ENCODE results near the gene FCHO2.
"Not testable (repeated sequence)": the region's sequence is repeated elsewhere in the genome, so short reads cannot be mapped to it uniquely, and the experiment has no call there.

FCHO2 gene, protein sequence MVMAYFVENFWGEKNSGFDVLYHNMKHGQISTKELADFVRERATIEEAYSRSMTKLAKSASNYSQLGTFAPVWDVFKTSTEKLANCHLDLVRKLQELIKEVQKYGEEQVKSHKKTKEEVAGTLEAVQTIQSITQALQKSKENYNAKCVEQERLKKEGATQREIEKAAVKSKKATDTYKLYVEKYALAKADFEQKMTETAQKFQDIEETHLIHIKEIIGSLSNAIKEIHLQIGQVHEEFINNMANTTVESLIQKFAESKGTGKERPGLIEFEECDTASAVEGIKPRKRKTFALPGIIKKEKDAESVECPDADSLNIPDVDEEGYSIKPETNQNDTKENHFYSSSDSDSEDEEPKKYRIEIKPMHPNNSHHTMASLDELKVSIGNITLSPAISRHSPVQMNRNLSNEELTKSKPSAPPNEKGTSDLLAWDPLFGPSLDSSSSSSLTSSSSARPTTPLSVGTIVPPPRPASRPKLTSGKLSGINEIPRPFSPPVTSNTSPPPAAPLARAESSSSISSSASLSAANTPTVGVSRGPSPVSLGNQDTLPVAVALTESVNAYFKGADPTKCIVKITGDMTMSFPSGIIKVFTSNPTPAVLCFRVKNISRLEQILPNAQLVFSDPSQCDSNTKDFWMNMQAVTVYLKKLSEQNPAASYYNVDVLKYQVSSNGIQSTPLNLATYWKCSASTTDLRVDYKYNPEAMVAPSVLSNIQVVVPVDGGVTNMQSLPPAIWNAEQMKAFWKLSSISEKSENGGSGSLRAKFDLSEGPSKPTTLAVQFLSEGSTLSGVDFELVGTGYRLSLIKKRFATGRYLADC

DNA sequence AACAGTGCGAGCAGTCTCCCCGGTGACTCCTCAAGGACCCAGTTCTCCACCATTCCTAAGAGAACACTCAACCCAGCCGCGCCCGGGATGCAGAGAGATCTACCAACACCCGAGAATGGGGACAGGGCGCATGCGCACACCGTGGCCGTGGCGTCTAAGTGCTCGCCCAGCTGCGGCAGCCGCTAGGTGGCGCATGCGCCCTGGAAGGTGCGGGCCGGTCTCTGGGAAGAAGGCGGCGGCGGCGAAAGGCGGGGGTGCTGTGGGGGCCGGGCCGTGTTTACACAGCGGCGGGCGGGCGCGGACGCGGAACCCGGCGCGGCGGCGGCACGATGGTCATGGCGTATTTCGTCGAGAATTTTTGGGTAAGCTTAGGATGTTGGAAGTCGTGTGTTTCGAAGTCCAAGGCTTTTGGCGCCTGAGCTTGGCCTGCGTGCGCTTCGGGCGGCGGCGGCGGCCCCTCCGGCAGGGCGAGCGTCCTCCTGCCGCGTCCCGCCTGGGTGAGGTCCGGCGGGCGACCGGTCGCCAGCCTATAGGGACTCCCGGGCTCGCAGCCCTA, at the start of gene FCHO2:
Gene FCHO2 (plus strand): TSS at position 274 of the 556 bp plus-strand sequence. CDS start 56 bp downstream, at position 330.
- peak within 1 kb of the TSS; percentile 63 for H3K4me3 ChIP-seq (ENCODE audit: low read length)
- TF ChIP-seq ZNF274 (IDR thresholded peaks at IDR 0.05; ENCODE audit: low read depth, low read length) = no peak

DNA sequence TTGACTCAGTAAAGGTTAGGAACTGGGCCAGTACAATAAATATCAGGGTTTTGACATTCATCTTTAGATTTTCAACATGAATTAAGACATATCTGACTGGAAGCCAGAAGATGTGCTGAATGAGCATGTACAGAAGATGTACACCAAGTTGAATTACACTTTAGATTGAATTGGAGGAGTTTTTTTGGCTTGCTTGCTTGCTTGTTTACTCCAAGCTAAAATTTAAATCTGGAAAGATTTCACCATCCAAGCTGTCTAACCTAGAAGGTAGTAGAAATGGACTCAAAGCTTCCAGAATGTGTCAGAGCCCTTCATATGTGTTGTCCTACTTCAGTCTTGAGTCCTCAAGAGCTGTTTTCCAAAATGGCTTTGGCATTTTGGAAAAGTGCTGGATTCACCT, 49.0 kb upstream of the FCHO2 start:
- H3K4me3 ChIP-seq (ENCODE audit: low read length) = no peak overlapping the region
- no peak for TF ChIP-seq ZNF274 (IDR thresholded peaks at IDR 0.05; ENCODE audit: low read depth, low read length)

- no peak for TF ChIP-seq ZNF274 (IDR thresholded peaks at IDR 0.05; ENCODE audit: low read depth, low read length)
Observed at GRCh38 chr5:72908664-72909063, 47.2 kb upstream of the FCHO2 start.

DNA sequence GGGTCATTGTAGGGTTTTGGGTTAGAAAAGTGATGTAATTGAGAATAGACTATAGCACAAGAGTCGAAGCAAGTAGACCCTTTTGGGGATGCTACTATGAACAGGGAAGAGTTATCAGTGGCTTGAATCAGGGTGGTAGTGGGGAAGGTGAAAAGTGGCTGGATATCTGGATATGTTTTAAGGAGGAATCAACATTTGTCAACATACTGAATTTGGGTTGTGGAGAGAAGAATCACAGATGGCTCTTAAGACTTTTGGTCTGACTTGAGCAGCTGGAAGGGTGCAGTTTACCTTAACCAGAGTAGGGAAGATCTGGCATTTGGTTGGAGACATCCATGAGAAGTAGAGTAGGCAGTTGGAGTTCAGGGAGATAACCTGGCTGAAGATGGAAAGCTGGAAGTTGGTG, 38.5 kb upstream of the FCHO2 start:
- TF ChIP-seq ZNF274 (IDR thresholded peaks at IDR 0.05; ENCODE audit: low read depth, low read length) = no peak
- H3K4me3 ChIP-seq (ENCODE audit: low read length) = no peak overlapping the region

More at GRCh38 chr5:72908664-72909063, 47.2 kb upstream of the FCHO2 start:
- no peak overlapping the region for H3K4me3 ChIP-seq (ENCODE audit: low read length)

DNA sequence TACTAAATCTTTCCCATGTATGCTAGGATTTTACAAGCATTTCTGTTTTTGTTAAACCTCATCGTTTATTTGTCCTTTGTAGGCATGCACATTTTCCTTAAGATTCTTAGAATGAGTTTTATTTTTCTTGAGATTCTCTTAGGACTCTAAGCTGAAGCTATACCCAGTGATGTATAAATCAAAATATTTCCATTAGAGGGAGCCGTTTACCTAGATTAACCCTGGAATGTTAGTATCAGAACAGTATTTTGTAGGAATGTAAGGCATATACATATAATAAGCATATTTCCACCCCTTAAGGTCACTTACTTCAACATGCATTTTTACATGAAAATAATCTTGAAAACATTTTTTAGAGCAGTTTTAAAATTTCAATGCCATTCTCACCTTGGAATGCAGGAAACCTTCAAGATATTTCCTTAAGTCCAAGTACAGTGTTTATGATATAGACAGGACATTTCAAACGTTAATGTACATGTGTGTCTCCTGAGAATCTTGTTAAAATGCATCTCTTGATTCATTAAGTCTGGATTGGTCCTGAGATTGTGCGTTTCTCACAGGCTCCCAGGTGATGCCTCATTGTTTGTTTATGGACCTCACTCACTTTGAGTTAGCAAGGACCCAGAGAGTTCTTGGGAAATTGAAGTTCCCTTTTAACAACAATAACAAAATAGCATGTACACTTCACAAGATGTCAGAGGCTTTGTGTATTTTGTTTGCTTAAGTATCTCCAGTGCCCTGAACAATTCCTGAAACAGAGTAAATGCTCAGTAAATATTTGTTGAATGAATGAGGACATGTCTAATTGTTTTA, 34.9 kb upstream of the FCHO2 start:
- H3K4me3 ChIP-seq (ENCODE audit: low read length) = no peak overlapping the region
- TF ChIP-seq ZNF274 (IDR thresholded peaks at IDR 0.05; ENCODE audit: low read depth, low read length) = no peak

- no peak for TF ChIP-seq ZNF274 (IDR thresholded peaks at IDR 0.05; ENCODE audit: low read depth, low read length)
- H3K4me3 ChIP-seq (ENCODE audit: low read length) = no peak overlapping the region
Observed at GRCh38 chr5:72921886-72922285, 34.0 kb upstream of the FCHO2 start.

- no peak for TF ChIP-seq ZNF274 (IDR thresholded peaks at IDR 0.05; ENCODE audit: low read depth, low read length)
- no peak overlapping the region for H3K4me3 ChIP-seq (ENCODE audit: low read length)
Observed at GRCh38 chr5:72922422-72922821, 33.4 kb upstream of the FCHO2 start.

GRCh38 chr5:72925336-72926010, 30.4 kb upstream of the FCHO2 start:
- no peak overlapping the region for H3K4me3 ChIP-seq (ENCODE audit: low read length)
- no peak for TF ChIP-seq ZNF274 (IDR thresholded peaks at IDR 0.05; ENCODE audit: low read depth, low read length)

DNA sequence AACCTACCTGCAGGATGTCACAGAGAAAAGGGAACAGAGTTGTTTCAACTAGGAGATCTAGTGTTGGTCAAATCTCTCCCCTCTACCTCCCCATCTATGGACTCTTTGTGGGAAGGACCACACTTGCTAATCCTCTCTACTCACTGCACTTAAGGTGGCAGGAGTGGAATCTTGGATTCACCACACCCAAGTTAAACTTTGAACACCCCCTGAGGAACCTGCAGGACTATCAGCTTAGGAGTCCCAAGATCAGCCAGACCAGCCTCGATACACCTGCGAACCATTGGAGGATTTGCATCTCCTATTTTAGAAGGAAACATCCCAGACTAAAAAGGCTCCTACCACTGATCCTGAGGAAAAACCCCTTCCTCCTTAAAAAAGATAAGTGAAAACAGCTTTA, 23.2 kb upstream of the FCHO2 start:
- H3K4me3 ChIP-seq (ENCODE audit: low read length) = not testable (repeated sequence)

DNA sequence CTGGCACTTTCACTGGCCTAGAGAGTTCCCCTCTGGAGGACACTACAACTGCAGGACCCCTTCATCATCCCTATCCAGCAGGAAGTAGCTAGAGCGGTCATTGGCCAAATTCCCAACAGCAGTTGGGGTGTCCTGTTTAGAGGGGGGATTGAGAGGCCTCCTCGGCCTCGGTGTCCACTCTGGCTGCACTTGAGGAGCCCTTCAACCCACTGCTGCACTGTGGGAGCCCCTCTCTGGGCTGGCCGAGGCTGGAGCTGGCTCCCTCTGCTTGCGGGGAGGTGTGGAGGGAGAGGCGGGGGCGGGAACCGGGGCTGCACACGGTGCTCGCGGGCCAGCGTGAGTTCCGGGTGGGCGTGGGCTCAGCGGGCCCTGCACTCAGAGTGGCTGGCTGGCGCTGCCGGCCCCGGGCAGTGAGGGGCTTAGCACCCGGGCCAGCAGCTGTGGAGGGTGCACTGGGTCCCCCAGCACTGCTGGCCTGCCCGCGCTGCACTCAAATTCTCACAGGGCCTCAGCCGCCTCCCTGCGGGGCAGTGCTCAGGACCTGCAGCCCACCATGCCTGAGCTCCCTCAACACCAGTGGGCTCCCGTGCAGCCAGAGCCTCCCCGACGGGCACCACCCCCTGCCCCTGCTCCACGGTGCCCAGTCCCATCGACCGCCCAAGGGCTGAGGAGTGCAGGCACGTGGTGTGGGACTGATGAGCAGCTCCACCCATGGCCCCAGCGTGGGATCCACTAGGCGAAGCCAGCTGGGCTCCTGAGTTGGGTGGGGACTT, 20.7 kb upstream of the FCHO2 start:
- not testable (repeated sequence) for H3K4me3 ChIP-seq (ENCODE audit: low read length)

DNA sequence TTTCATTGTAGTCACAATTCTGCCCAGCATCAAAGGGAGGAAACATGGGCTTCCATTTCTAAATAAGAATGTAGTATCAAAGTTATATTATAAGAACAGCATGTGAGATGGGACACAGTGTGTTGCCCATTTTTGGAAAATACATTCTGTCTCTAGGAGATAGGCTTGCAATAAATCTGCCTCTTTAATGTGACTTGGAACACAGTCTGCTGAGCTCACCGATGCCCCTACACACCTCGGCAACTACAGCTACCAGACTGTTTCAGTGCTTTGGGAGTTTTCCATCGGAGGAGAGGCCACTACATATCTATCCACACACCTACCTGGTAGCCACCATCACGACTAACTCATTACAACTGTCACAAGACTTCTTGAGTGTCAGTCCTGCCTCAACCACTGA, 18.9 kb upstream of the FCHO2 start:
- no peak overlapping the region for H3K4me3 ChIP-seq (ENCODE audit: low read length)
- no peak for TF ChIP-seq ZNF274 (IDR thresholded peaks at IDR 0.05; ENCODE audit: low read depth, low read length)

- TF ChIP-seq ZNF274 (IDR thresholded peaks at IDR 0.05; ENCODE audit: low read depth, low read length) = no peak
- H3K4me3 ChIP-seq (ENCODE audit: low read length) = no peak overlapping the region
Observed at GRCh38 chr5:72937517-72938061, 18.3 kb upstream of the FCHO2 start.

DNA sequence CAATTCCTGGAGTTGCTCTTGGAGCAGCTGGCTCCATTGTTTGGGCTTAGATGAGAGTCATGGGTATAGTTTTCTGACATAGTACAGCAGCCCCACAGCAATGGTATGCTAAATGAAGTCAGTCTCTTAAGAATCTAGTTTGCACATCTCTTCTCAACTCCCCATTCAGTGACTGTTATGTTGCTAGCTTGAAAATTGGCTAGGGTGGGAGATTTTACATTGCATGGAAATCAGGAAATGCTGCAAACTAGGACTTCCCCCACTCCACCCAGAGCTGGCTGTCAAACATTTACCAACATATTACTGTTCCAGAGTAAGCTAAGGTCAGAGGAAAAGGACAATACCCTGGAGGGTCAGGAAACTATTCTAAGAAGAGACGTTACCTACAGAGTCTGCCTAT, 17.6 kb upstream of the FCHO2 start:
- H3K4me3 ChIP-seq (ENCODE audit: low read length) = no peak overlapping the region
- TF ChIP-seq ZNF274 (IDR thresholded peaks at IDR 0.05; ENCODE audit: low read depth, low read length) = no peak

Data from GM08714 (cell line).